DMS79 (cell line): ENCODE data around the gene AASDH.
A peak's percentile ranks its signal among the peaks of the same experiment; 100 is the strongest.

ENCODE experiments used
- DNase-seq: peaks from one replicate; lab custom pipeline; 2025; lab: John Stamatoyannopoulos, UW

AASDH gene, protein sequence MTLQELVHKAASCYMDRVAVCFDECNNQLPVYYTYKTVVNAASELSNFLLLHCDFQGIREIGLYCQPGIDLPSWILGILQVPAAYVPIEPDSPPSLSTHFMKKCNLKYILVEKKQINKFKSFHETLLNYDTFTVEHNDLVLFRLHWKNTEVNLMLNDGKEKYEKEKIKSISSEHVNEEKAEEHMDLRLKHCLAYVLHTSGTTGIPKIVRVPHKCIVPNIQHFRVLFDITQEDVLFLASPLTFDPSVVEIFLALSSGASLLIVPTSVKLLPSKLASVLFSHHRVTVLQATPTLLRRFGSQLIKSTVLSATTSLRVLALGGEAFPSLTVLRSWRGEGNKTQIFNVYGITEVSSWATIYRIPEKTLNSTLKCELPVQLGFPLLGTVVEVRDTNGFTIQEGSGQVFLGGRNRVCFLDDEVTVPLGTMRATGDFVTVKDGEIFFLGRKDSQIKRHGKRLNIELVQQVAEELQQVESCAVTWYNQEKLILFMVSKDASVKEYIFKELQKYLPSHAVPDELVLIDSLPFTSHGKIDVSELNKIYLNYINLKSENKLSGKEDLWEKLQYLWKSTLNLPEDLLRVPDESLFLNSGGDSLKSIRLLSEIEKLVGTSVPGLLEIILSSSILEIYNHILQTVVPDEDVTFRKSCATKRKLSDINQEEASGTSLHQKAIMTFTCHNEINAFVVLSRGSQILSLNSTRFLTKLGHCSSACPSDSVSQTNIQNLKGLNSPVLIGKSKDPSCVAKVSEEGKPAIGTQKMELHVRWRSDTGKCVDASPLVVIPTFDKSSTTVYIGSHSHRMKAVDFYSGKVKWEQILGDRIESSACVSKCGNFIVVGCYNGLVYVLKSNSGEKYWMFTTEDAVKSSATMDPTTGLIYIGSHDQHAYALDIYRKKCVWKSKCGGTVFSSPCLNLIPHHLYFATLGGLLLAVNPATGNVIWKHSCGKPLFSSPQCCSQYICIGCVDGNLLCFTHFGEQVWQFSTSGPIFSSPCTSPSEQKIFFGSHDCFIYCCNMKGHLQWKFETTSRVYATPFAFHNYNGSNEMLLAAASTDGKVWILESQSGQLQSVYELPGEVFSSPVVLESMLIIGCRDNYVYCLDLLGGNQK

DNA sequence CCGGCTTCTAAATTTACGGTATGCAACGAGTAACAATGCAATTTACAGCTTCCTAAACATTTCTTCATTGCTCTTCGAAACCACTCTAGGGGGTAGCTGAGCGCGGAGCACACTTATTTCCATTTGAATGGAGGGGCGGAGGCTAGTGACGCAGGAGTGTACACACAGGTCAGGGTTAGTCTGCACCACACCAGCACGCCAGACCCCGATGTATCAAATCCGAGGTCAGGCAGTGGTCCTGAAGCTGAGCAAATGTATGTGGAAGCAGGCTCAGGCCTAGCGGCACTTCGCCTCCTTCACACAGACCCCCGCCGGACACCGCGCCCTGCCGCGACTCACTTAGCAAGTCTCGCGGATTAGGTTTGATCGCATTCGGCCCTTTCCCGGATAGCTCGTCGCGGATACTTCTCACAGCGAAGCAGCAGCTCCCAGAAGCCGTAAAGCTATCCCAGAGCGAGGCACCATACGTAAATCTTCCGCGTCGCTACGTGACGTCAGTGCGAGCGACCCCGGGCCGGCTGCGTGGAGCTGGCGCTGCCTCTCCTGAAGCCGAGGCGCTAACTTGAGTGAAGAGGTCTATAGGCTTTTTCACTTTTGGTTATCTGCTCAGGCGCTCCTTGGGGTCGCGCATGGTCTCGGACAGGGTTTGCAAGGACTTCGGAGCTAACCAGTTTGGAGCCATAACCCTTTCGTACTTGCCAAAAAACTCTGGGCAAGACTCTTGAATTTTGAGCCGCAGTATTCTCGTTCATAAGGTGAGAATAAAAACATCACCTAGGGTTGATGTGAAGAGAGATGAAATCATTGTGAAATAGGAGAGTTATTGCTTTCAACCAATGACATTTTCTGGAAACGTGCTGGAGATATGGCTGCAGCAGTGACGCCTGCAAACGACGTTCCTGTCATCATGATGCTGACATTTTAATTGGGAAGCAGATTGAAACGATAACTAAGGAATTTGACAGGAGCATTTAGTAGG is at the start of gene AASDH:
TSS of gene AASDH (minus strand) at position 469 of the 979 bp plus-strand sequence. CDS start 3,192 bp downstream, outside the sequence.
- peak; percentile 91 for DNase-seq

DNA sequence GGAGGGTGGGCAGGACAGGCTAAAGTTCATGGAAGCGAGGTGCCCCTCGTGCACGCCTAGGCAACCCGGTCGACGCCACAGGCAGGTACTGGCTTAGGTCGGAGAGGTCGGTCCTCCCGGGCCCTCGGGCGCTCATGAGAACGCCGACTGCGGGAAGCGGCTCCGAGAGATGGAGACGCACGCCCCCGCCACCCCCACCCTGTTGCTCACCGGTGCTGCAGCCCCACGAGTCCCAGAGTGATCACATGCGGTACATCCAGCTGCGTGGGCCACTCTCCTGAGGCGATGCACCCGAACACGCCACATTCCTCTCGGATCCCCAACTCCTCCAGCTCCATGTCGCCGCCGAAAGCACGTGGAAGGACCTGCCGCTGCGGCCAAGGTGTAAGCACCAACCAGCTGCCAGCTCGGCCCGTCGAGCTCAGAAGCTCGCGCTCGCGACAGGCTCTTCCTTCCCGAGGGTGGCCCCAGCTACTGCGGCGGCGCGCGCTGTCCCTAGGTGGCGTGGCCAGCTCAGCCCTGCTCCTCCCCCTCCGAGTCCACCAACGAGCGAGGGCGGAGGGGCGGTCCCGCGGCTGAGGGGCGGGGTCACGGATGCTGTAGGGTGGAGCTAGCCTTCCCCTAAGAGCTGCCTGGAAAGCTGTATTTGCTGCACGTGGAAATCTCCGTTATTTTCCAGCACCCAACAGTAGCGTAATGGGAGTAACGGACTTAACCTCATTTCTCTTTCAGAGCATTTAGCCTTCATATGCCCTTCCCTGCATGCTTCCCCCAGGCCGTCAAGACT is 48.0 kb upstream of the AASDH start, which contains the start of gene PPAT:
TSS of gene PPAT (minus strand) at position 476 of the 787 bp plus-strand sequence. CDS start at position 338, 138 bp downstream.
- peak; percentile 92 for DNase-seq

DNA sequence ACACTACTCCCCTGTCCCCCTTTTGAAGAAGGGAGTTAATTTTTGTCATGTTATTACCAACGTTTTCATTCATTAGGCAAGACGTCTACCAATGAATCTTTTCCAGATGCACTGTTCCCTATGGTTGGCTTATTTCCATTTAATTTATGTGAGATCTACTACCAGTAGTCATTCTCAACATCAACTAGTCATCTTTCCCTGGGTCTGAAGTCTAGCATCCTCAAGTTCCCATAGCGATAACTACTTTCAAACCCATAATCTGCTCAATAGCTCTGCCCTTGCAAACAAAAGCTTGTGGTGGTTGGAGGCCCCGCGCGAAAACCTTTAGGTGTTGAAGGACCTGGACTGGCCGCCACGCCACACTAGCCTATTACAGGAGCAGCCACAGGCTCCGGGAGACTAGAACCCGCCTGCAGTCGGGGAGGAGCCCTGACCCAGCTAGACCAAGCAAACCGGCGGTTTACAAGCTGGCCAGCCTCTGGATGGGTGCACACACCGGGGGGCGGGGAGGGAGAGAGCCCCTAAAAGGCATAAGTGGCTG is 47.4 kb upstream of the AASDH start:
- peak; percentile 47 for DNase-seq

DNA sequence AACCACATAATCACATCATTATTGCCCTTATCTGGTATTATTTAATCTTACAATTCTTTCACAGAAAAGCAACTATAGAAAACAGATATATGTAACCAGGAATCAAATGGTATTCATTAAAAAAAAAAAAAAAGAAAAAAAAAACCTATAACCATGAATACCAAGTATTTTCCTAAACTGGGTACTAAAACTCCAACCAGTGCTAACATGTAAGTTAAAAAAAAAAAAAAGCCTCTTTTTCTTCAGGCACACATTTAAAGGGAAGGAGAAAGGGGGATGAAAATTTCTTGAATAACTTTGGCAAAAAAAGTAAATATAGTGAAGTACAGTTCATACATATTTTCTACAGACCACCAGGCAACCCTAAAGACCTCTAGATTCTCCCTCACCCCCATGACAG is 46.0 kb upstream of the AASDH start:
- DNase-seq, result no peak

DNA sequence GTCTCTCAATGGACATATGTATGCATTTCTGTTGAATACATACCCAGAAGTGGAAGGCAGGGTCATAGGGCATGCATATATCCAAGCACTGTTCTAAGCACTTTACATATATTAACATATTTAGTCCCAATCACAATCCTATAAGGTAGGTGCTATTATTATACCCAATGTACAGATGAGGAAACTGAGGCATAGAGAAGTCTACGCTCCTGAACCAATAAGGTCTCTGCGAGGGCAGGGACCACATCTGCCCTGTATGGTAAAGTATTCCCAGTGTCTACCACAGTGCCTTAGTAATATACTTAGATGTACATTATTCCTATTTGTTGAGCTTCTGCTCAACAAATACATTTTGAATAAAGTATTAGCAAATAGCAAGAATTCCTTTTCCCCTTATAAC is 42.9 kb upstream of the AASDH start:
- DNase-seq, result no peak

DNA sequence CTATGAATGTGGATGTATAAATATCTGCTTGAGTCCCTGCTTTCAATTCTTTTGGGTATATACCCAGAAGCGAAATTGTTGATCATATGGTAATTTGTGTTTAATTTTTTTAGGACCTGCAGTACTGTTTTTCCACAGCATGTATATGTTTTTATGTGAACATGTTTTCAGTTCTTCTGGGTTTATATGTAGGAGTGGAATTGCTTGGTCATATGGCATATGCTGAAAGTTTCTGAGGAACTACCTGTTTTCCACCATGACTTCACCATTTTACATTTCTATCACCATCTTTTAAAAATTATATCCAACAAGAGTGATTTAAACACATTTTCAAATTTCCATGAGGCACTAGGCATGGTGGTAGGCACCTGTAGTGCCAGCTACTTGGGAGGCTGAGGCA is 39.9 kb upstream of the AASDH start:
- no peak for DNase-seq

DNA sequence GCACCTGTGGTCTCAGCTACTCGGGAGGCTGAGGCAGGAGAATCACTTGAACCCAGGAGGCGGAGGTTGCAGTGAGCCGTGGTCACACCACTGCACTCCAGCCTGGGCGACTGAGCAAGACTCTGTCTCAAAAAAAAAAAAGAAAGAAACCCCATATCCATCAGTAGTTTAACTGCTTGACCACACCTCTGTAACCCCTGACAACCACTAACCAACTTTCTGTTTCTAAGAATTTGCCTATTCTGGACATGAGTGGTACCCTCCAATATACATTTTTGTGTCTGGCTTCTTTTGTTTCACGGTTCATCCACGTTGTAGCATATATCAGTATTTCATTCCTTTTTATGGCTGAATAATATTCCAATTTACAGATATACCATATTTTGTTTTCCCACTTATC is 39.0 kb upstream of the AASDH start:
- DNase-seq, result no peak

DNA sequence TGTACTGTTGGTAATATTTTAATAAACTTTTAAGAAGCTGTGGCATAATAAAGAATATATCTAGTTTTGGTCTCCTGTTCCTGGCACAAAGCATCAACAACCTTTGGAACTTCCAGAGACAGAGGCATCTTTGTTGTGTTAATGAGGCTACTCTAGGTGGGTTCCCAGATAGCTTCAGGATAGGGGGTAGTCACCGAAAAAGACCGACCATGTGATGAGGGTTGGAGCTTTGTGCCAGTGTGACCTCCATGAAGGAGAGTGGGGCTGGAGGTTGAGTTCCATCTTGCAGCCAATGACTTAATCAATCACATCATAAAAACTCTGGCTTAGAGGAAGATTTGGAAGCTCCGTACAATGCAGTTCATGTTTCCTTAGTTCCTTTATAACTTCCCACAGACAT is 38.2 kb upstream of the AASDH start:
- DNase-seq, result no peak

DNA sequence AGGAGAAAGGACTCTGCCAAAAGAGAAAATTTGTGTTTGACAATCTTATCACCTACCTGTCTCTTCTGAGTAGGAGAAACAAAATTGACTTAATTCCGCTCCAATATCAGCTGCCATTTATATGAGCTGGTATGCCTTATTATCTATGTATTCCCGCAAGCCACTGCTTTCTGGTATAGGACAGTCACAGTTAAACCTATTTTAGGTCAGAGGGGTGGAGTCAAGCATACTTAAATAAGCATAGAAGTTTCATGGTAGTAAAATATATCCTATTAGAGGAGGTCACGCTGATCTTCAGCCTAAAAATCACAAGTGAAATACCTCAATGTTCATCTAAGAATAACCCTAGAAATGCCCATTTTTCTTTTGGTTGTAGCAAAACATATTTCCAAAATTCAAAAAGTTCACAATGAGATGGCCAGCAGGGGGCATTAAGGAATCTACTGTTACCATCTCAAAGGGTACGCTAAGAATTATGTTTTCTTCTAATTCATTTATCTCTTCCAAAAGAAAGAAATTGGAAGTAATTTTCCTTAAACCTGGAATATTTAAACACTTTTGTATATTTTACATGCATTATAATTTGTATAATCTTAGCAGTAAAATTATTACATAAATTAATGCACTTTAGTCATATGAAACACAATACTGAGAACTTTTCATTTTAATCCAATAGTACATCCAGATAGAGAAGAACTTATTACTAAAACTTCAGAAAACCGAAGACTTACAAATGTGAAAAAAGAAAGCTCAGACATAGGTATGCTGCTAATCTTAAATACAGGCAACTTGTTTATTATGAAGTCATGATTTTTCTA is 37.6 kb upstream of the AASDH start:
- DNase-seq, result no peak

DNA sequence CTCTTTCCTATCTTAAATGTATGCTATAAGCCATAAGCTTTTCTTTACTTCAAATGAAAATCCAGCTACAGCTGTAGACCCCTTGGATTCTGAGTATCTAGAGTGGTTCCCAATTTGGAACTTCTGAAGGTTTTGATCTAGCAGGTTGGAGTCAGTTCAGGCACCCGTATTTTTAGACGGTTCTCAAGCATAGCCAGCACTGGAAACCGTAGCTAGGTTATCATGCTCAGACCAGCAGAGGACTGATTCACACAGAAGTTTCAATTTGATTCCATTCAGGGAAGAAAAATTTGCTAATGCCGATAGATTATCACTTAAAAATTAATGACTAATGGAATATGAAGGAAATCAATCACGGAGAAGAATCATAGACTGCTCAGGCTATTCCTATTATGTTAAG is 36.9 kb upstream of the AASDH start:
- DNase-seq, result no peak

DNA sequence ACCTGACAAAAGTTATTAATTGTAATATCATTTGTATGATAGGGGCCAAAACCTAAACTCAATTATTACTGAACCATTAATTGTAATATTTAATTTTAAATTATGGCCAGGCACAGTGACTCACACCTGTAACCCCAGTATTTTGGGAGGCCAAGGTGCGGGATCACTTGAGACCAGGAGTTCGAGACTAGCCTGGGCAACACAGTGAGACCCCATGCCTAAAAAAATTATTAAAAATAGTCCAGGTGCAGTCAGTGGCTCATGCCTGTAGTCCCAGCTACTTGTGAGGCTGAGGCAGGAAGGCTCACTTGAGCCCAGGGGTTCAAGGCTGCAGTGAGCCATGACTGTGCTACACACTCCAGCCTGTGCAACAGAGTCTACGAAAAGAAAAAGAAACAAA is 30.1 kb upstream of the AASDH start:
- DNase-seq, result no peak

DNA sequence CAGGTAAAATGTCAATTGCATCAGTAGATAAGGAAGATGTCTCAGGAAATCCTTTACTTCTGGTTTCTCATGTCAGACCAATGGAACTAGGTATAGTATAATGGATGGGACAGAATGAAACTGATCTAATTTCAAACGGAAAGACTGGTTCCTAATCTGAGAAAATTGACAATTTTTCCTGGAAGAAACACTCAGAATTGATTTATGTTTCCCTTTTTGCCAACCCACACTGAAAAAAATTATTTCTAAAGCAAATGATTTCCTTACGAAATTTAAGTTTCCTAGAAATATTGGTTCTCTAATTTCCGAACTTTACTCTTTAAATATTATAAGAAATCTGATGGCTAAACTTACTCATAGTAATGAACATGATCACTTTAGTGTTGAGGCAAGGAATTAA is 29.1 kb upstream of the AASDH start:
- no peak for DNase-seq

DNA sequence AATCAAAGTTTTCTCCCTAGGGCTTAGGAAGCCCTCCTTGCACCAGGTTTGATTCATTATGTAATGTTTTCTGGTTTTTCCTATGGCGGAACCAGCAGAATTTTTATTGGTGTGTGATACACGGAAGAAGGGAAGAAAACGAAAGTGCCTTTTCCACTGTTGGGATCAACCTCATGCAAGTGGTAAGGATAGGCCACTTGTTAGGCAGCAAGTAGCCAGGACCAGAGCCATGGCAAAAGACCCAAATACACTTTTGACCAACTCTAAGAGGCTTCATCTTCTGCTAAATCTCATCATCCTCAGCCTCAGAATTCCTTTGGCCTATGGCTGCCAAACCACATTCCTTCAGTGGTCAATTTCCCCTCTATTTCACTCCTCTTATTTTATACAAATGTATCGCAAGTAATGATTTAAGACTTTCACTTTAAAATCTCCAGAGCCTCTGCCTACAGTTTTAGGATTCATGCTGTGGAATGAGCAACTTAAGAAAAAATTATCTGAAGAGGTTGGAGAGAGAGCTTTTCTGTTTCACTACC is 26.9 kb upstream of the AASDH start:
- no peak for DNase-seq

DNA sequence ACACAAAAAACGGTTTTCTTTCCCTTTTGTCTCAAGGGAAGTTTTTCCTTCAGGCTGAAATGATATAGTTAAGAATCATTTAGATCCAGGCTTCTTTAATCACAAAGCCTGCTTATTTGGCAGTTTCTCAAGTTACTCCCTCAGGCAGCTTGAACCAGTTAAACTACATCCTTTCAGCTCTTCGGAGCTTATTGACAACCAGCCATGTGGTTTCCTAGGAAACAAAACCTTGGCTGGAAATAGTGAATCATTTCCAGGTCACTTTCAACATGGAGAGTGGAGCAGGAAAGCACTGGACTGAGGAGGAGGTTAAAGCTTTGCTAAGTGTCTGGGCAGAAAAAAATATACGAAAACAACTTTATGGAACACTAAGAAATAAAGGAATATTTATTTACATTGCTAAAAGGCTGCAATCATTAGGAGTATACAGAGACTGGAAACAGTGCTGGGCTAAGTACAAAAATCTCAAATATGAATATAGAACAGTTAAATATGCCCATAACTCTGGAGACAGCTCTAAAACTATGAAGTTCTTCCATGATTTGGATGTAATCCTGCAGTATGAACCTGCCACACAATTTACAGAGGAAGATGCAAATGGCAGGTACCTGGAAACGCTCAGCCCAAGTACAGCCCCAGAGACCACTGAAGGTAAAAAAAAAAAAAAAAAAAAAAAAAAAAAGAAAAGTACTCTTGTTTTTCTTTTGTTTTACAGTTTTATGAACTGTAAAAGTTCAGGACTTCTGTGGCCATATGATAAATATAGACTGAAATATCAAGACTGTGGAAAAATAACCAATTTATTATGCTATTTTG is 23.2 kb upstream of the AASDH start:
- DNase-seq, result peak; percentile 78

DNA sequence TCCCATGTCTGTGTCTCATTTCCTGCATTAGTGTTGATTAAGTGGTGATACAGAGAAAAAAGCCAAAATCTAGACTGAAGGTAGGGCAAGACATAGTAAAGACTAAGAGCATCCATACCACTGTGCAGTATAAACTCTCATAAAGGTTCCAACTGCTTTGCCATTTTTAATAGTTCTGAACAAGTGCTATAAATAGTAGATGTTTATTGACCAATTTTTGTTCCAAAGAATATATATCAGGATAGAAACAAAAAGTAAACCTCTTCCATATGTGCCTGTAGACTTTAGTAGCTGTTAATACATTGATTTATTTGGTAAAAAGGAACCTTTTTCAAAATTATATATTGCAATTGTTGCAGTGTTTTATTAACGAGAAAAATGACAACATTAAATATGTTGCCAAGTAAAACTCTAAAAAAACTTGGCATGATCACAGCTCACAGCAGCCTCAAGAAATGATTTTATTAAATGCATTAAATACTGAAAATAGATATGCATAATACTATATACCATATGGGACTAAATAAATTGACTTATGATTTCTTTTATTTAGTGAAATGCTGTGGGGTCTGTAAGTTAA is 22.3 kb upstream of the AASDH start:
- no peak for DNase-seq

DNA sequence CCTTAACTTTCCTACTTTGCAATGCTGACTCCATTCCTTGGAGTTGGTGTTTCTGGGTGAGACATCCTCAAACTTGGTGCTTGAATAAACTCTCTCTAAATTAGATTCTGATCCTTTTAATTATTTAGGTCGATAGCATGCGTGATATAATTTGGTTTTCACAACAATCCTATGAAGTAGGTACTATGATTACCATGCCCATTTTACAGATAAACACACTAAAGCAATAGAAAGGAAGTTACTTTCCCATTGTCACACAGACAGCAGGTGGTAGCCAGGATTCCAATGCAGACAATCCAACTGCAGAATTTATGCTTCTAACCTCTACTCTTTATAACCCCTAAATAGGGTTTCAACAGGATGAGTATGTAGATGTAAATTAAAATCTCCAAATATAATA is 21.7 kb upstream of the AASDH start:
- no peak for DNase-seq

DNA sequence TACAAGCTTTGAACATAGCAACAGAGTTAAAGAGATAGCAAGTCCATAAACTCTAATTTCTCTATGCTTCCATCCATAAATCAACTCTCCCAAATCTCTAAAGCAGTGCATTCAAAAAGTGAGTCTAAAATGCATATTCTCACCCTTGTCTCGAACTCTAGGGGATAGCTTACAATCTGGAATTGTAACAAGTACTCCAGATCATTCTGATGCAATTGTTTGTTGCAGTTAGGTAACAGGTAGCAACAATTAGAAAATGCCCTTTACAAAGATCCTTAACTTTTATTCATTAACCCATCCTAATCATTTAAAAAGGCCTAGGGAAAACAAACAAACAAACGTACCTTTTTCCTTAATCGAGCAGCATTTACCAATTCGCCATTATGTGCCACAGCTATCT is 18.9 kb upstream of the AASDH start:
- DNase-seq, result no peak

DNA sequence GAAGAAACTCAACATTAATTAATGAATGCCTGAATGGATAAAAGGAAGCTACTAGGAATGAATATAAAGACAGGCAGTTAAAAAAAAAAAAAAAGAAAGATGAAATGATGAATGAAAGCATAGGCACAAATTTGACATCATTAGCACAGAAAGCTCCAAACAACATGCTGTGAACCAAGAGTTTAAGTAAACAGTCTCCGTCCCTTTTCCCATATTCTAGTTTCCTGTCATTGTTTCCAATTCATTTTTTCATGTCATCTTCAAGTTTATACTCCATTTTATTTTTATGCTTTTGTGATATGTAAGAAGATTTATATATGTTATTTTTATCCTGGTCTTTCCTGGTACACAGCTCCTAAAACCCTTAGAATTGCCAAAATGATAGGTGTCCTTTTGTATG is 17.7 kb upstream of the AASDH start:
- DNase-seq, result no peak
